BLaER1 (cell line): ENCODE data around the gene NMNAT3.
"Not testable (repeated sequence)": the region's sequence is repeated elsewhere in the genome, so short reads cannot be mapped to it uniquely, and the experiment has no call there.

Experiments used
- H3K27ac ChIP-seq: shearing (Covaris generic); formaldehyde crosslinking; 2 replicates; pipeline ENCODE4 v1.8.1; 2022
- H3K27me3 ChIP-seq: shearing (Covaris generic); formaldehyde crosslinking; 2 replicates; pipeline ENCODE4 v1.8.1; 2022
- H3K36me3 ChIP-seq: shearing (Covaris generic); formaldehyde crosslinking; 2 replicates; pipeline ENCODE4 v1.8.1; 2022
- H3K4me1 ChIP-seq: shearing (Covaris generic); formaldehyde crosslinking; 2 replicates; pipeline ENCODE4 v1.8.1; 2022
- H3K4me2 ChIP-seq: shearing (Covaris generic); formaldehyde crosslinking; 2 replicates; pipeline ENCODE4 v1.8.1; 2022
- H3K4me3 ChIP-seq: shearing (Covaris generic); formaldehyde crosslinking; 2 replicates; pipeline ENCODE4 v1.8.1; 2022
- H3K9ac ChIP-seq: shearing (Covaris generic); formaldehyde crosslinking; 2 replicates; pipeline ENCODE4 v1.8.1; 2022
- H3K9me3 ChIP-seq: shearing (Covaris generic); formaldehyde crosslinking; 2 replicates; pipeline ENCODE4 v1.8.1; 2022
- H4K20me1 ChIP-seq: shearing (Covaris generic); formaldehyde crosslinking; 2 replicates; pipeline ENCODE4 v1.8.1; 2022
- Cebpa-rat ChIP-seq: shearing (Covaris generic); IDR thresholded peaks from 2 replicates; pipeline ENCODE4 v1.8.1; 2022

Gene NMNAT3

DNA sequence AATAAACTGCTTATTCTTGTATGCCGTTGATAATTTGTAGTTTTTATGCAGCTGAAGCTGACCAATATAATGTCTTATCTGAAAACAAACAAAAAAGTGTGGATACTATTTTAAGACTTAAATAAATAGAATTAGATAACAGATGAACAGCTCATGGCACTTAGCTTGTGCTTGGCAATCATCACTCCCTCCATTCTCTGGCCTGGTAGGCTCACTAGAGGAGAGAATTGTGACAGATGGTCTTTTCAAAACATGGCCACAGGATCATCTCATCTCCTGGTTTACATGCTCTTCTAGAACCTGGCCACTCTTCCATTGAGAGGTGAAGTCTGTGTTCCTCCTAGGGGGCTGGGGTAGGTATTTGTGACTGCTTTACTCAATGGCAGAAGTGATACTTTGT lies 79.8 kb downstream of the NMNAT3 start:
- Histone ChIP-seq H3K27me3 (no peaks in the 10 kb centered on the region), H3K27ac (no peak overlapping the region), H3K9me3 (no peaks in the 10 kb centered on the region), H4K20me1 (no peaks in the 10 kb centered on the region), H3K4me2 (no peak overlapping the region), H3K4me1 (no peaks in the 10 kb centered on the region), H3K4me3 (no peak overlapping the region), H3K9ac (no peak overlapping the region), H3K36me3 (no peaks in the 10 kb centered on the region)
- no peak for TF ChIP-seq Cebpa-rat

DNA sequence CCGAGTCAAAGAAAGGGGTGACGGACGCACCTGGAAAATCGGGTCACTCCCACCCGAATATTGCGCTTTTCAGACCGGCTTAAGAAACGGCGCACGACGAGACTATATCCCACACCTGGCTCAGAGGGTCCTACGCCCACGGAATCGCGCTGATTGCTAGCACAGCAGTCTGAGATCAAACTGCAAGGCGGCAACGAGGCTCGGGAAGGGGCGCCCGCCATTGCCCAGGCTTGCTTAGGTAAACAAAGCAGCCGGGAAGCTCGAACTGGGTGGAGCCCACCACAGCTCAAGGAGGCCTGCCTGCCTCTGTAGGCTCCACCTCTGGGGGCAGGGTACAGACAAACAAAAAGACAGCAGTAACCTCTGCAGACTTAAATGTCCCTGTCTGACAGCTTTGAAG lies 86.6 kb downstream of the NMNAT3 start:
- not testable (repeated sequence) for H3K4me1 ChIP-seq, H3K9me3 ChIP-seq, H3K4me3 ChIP-seq, H4K20me1 ChIP-seq, H3K27ac ChIP-seq, H3K27me3 ChIP-seq, H3K9ac ChIP-seq, H3K4me2 ChIP-seq, H3K36me3 ChIP-seq

DNA sequence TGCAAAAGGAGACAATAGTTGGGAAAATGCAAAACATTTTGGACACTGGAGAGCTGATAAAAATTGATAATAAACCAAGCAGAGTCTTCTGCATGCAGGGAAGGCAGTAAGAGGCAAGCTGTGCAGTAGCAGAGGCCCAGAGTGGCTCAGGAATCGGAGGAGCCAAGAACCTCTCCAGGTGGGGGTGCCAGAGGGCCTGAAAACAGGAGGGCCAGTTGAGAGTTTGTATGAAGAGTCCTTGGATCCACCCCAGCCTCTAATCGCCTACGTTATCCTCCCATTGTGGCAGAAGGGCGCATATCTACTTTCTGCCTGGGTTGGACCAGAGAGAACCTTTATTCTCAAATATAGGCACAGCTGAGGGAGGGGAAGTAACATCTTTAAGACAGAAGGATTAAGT lies 89.3 kb downstream of the NMNAT3 start:
- Histone ChIP-seq H3K4me1 (no peaks in the 10 kb centered on the region), H3K9ac (no peak overlapping the region), H3K27ac (no peak overlapping the region), H3K9me3 (no peaks in the 10 kb centered on the region), H3K27me3 (no peaks in the 10 kb centered on the region), H3K36me3 (no peaks in the 10 kb centered on the region), H4K20me1 (no peaks in the 10 kb centered on the region), H3K4me3 (no peak overlapping the region), H3K4me2 (no peak overlapping the region)
- TF ChIP-seq Cebpa-rat: no peak

DNA sequence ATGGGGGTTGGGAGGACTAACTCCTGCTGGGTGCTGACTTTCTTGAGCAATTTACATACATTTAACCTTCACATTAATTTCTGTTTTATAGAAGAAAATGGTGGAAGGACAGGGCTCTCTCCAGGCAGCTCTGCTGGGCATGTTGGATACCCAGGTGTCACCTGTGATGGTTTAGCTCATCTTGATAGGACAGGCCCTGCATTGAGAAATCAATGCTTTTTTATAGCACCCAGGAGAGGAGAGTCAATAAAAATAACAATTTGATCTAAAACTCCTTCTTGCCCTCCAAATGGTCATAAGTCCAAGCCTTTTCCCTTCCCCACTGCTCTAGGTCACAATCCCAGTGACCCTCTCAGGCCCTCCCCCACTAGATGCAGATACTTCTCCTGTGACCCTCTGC lies 90.0 kb downstream of the NMNAT3 start:
- H3K27me3 ChIP-seq: no peaks in the 10 kb centered on the region
- H3K27ac ChIP-seq: no peak overlapping the region
- no peaks in the 10 kb centered on the region for H4K20me1 ChIP-seq
- no peak for TF ChIP-seq Cebpa-rat
- H3K9ac ChIP-seq: no peak overlapping the region
- no peak overlapping the region for H3K4me2 ChIP-seq
- no peaks in the 10 kb centered on the region for H3K36me3 ChIP-seq
- no peaks in the 10 kb centered on the region for H3K9me3 ChIP-seq
- no peak overlapping the region for H3K4me3 ChIP-seq
- H3K4me1 ChIP-seq: no peaks in the 10 kb centered on the region

DNA sequence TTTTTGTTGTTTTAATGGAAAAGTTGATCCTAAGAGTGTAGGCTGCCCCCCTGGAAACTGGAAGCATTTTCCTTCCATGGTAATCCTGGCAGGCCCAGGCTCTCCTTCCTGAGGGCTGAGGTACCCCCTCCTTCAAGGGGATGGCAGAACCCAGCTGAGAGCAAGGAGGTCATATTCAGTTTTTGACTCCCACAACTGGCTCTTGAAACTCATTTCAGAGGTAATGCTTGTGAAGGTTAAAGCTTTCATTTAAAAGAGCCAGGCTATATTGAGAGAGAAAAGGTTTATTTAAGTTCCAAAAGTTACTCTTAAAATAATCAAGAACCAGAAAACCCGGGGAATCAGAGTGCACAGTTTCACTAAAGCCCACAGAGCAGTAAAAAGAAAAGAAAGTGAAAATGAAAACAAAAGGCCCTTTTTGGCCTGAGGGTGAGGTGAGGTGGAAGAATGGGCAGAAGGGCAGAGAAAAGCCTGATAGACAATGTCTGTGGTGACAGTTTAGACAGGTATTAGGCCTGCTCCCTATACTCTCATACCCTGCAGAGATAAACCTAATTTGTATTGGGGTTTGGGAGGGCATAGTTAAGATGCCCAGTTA lies 91.3 kb downstream of the NMNAT3 start:
- no peaks in the 10 kb centered on the region for H4K20me1 ChIP-seq
- H3K9ac ChIP-seq: no peak overlapping the region
- H3K27ac ChIP-seq: no peak overlapping the region
- H3K9me3 ChIP-seq: no peaks in the 10 kb centered on the region
- H3K4me1 ChIP-seq: no peaks in the 10 kb centered on the region
- TF ChIP-seq Cebpa-rat: no peak
- no peak overlapping the region for H3K4me3 ChIP-seq
- H3K27me3 ChIP-seq: no peaks in the 10 kb centered on the region
- H3K36me3 ChIP-seq: no peaks in the 10 kb centered on the region
- H3K4me2 ChIP-seq: no peak overlapping the region

DNA sequence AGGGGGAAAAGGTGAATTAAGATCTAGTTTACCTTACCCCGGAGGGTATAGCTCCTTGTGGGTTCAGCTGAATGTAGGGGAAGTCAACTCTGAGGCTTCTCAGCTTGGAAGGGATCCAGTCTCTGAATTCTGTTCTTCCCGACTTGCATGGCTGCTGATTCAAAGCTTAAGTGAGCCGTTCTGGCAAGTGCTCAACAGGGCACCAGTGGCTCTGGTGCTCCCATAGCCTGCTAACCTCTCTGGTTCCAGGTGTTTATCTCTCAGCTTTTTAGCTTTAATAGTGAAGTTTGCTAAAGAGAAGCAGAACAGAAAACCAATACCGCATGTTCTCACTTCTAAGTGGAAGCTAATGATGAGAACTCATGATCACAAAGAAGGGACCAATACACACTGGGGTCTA lies 92.0 kb downstream of the NMNAT3 start:
- Histone ChIP-seq H3K36me3 (no peaks in the 10 kb centered on the region), H3K9me3 (no peaks in the 10 kb centered on the region), H4K20me1 (no peaks in the 10 kb centered on the region), H3K4me1 (no peaks in the 10 kb centered on the region), H3K4me2 (no peak overlapping the region), H3K4me3 (no peak overlapping the region), H3K27ac (no peak overlapping the region), H3K9ac (no peak overlapping the region), H3K27me3 (no peaks in the 10 kb centered on the region)
- no peak for TF ChIP-seq Cebpa-rat

DNA sequence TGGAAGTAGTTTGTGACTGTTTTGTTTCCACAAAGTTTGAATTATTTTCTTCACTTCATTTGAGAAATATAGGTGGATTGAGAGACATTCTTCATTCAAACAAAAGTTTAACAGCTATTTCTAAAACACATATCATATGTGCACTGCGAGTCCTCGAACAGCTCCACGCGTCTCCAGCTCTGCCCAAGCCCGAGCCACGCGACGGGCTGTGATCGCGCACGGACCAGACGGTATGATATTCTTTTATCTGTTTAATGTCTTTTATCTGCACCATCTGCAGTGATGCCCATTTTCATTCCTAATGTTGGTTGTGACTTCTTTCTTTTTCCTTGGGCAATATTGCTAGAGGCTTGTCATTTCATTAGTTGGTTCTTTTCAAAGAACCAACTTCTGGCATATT lies 94.1 kb downstream of the NMNAT3 start:
- H4K20me1 ChIP-seq, H3K36me3 ChIP-seq, H3K4me2 ChIP-seq, H3K27ac ChIP-seq, H3K4me3 ChIP-seq, H3K9ac ChIP-seq, H3K27me3 ChIP-seq, H3K4me1 ChIP-seq, H3K9me3 ChIP-seq: not testable (repeated sequence)

DNA sequence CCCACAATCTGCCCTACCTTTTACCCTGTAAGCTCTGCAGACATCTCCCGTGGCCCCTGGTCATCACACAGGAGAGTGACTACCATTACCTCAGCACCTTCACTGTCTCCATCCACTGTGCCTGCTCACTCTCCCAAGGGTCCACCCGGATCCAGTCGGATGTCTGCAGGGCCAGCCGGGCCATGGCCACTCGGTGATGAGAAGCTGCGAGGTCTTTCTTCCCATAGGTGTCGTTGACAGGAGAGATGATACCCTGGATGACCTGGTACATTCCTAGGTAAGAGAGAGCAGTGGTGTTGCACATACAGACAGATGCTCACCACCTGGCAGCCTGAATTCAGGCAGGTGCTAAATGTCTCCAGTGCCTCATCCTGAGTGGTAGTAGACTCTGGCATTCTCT lies 99.0 kb downstream of the NMNAT3 start:
- Histone ChIP-seq H4K20me1 (no peaks in the 10 kb centered on the region), H3K4me3 (no peak overlapping the region)

DNA sequence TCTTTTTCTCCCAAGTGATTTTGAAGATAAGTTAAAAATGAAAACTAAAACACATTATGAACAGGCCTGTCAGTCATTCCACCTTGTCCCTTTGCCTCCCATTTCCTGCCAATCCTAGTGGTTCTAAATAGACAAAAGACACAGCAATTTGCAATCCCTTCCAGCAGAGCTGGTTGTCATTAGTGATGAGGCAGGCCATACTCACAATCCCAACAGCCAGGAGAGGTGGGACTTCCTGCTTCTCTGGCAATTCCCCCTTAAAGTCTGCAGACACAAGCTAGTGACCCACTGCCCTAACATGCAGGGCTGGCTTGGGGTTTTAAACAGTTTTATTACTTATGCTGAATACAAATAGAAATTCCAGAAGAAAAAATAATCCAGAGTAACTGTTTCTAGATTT lies 99.9 kb downstream of the NMNAT3 start:
- Histone ChIP-seq H3K4me3 (no peak overlapping the region), H3K27ac (no peak overlapping the region), H3K4me1 (no peaks in the 10 kb centered on the region), H3K9me3 (no peaks in the 10 kb centered on the region), H3K4me2 (no peak overlapping the region), H3K36me3 (no peaks in the 10 kb centered on the region), H4K20me1 (no peaks in the 10 kb centered on the region), H3K27me3 (no peaks in the 10 kb centered on the region), H3K9ac (no peak overlapping the region)
- TF ChIP-seq Cebpa-rat: no peak

More for the DNA sequence above, 99.0 kb downstream of the NMNAT3 start:
- Histone ChIP-seq H3K27ac (no peak overlapping the region), H3K27me3 (no peaks in the 10 kb centered on the region), H3K9me3 (no peaks in the 10 kb centered on the region), H3K9ac (no peak overlapping the region), H3K4me2 (no peak overlapping the region), H3K36me3 (no peaks in the 10 kb centered on the region), H3K4me1 (no peaks in the 10 kb centered on the region)
- TF ChIP-seq Cebpa-rat: no peak

DNA sequence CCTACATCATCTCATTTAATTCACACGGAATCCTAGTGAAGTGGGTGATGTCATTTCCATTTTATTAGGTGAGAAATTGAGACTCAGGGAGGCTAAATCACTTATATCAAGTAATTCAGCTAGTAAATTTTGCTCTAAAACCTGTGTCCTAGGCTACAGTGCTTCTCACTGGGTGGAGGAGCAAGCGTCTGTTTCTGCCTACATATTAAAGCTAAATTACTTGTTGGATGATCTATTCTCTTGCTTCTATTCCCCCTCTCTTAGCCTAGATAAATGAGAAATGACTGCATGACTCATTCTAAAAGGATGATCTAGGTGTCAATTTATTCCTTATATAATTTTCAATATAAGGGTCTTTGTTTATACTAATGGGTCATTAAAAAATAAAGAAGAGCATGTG lies 100.4 kb downstream of the NMNAT3 start:
- H3K27ac ChIP-seq: no peak overlapping the region
- no peaks in the 10 kb centered on the region for H3K4me1 ChIP-seq
- no peak overlapping the region for H3K4me3 ChIP-seq
- no peak overlapping the region for H3K4me2 ChIP-seq
- H3K36me3 ChIP-seq: no peaks in the 10 kb centered on the region
- no peaks in the 10 kb centered on the region for H3K27me3 ChIP-seq
- H4K20me1 ChIP-seq: no peaks in the 10 kb centered on the region
- no peak overlapping the region for H3K9ac ChIP-seq
- TF ChIP-seq Cebpa-rat: no peak
- H3K9me3 ChIP-seq: no peaks in the 10 kb centered on the region
